OCI-LY1 (cell line): ENCODE measurements around the gene CEP131.
A peak's percentile ranks its signal among the peaks of the same experiment; 100 is the strongest.

Experiments
- H2AFZ ChIP-seq: fragments of 200-600 bp; sonication (generic), shearing (Covaris generic); 2 replicates; pipeline ENCODE4 v1.6.0; 2014; ENCODE audit warnings: antibody characterized with exemption, mild to moderate bottlenecking, low read length
- H3F3A ChIP-seq: fragments of 200-600 bp; sonication (generic), shearing (Covaris generic); 2 replicates; pipeline ENCODE4 v1.6.0; 2014; ENCODE audit warnings: mild to moderate bottlenecking, antibody characterized with exemption, low read length, moderate library complexity; ENCODE audit not compliant: insufficient read depth
- H3K27ac ChIP-seq: fragments of 200-600 bp; sonication (generic); 2 replicates; pipeline ENCODE4 v1.5.1; 2014; ENCODE audit warnings: low read length, mixed run types, mild to moderate bottlenecking, low read depth; ENCODE audit not compliant: poor library complexity, severe bottlenecking
- H3K27me3 ChIP-seq: fragments of 200-600 bp; sonication (generic); 2 replicates; pipeline ENCODE4 v1.6.0; 2014; ENCODE audit warnings: antibody characterized with exemption, mild to moderate bottlenecking, low read length, moderate library complexity; ENCODE audit not compliant: insufficient read depth
- H3K36me3 ChIP-seq: fragments of 200-600 bp; sonication (generic); 2 replicates; pipeline ENCODE4 v1.6.1; 2014; ENCODE audit warnings: mild to moderate bottlenecking, antibody characterized with exemption, low read length, moderate library complexity, mixed read lengths; ENCODE audit not compliant: insufficient read depth
- H3K4me1 ChIP-seq: fragments of 200-600 bp; sonication (generic); 2 replicates; pipeline ENCODE4 v1.5.1; 2014; ENCODE audit warnings: mild to moderate bottlenecking, low read length, moderate library complexity; ENCODE audit not compliant: insufficient read depth, severe bottlenecking
- H3K4me2 ChIP-seq: fragments of 200-600 bp; sonication (generic), shearing (Covaris generic); 2 replicates; pipeline ENCODE4 v1.6.1; 2014; ENCODE audit warnings: low read length
- H3K4me3 ChIP-seq: fragments of 200-600 bp; sonication (generic); 2 replicates; pipeline ENCODE4 v1.5.1; 2014; ENCODE audit warnings: low read length, low read depth, mild to moderate bottlenecking, mixed read lengths; ENCODE audit not compliant: poor library complexity, severe bottlenecking
- H3K79me2 ChIP-seq: fragments of 200-600 bp; shearing (Covaris generic); 2 replicates; pipeline ENCODE4 v1.6.1; 2016; ENCODE audit warnings: mixed run types, low read length, mixed read lengths; ENCODE audit not compliant: insufficient read depth
- H3K9ac ChIP-seq: fragments of 200-600 bp; sonication (generic), shearing (Covaris generic); 2 replicates; pipeline ENCODE4 v1.6.1; 2014; ENCODE audit warnings: mild to moderate bottlenecking, low read length, mixed read lengths
- H3K9me2 ChIP-seq: fragments of 200-600 bp; sonication (generic), shearing (Covaris generic); 2 replicates; pipeline ENCODE4 v1.6.1; 2014; ENCODE audit warnings: low read depth, mild to moderate bottlenecking, low read length, mixed read lengths
- H3K9me3 ChIP-seq: fragments of 200-600 bp; shearing (Covaris generic); 2 replicates; pipeline ENCODE4 v1.6.1; 2014; ENCODE audit warnings: low read length, mixed read lengths
- H4K20me1 ChIP-seq: fragments of 200-600 bp; sonication (generic), shearing (Covaris generic); 2 replicates; pipeline ENCODE4 v1.6.0; 2016; ENCODE audit warnings: mild to moderate bottlenecking, low read length; ENCODE audit not compliant: insufficient read depth
- CTCF ChIP-seq: fragments of 200-600 bp; sonication (generic), shearing (Covaris generic); IDR thresholded peaks from 2 replicates; pipeline ENCODE4 v1.5.1; 2017; ENCODE audit warnings: mild to moderate bottlenecking, antibody characterized with exemption, low read length, moderate library complexity, mixed read lengths
- EZH2 ChIP-seq: fragments of 200-600 bp; sonication (generic), shearing (Covaris generic); IDR thresholded peaks from 2 replicates; pipeline ENCODE4 v1.8.0; 2017; ENCODE audit warnings: borderline replicate concordance, mixed run types, mild to moderate bottlenecking, antibody characterized with exemption, low read length, moderate library complexity, mixed read lengths

The CEP131 gene

GRCh38 chr17:81250286-81251093 is 27.7 kb upstream of the CEP131 start:
- H3K4me1 ChIP-seq, result peaks cover 43% of the 10 kb centered on the region
- peak overlapping the region; percentile 98 for H3K27ac ChIP-seq
- no peaks in the 10 kb centered on the region for H3K27me3 ChIP-seq
- peak overlapping the region; percentile 63 for H3K9ac ChIP-seq
- no peaks in the 10 kb centered on the region for H4K20me1 ChIP-seq
- H3K4me2 ChIP-seq, result peak overlapping the region; percentile 57
- no peak overlapping the region for H2AFZ ChIP-seq
- H3K9me3 ChIP-seq, result no peaks in the 10 kb centered on the region
- no peaks in the 10 kb centered on the region for H3K36me3 ChIP-seq
- no peaks in the 10 kb centered on the region for H3K79me2 ChIP-seq
- H3K9me2 ChIP-seq, result no peaks in the 10 kb centered on the region
- H3F3A ChIP-seq, result peaks cover 9% of the 10 kb centered on the region
- peak overlapping the region; percentile 43 for H3K4me3 ChIP-seq
- TF ChIP-seq CTCF (peak; percentile 36; the same call in 1 of the 2 replicates), EZH2 (no peak)

- no peak overlapping the region for H2AFZ ChIP-seq
- no peaks in the 10 kb centered on the region for H3K36me3 ChIP-seq
- H4K20me1 ChIP-seq, result no peaks in the 10 kb centered on the region
- no peaks in the 10 kb centered on the region for H3K9me3 ChIP-seq
- H3K9ac ChIP-seq, result no peak overlapping the region
- peaks cover 9% of the 10 kb centered on the region for H3F3A ChIP-seq
- H3K79me2 ChIP-seq, result no peaks in the 10 kb centered on the region
- H3K27ac ChIP-seq, result peak overlapping the region; percentile 98
- peak overlapping the region; percentile 57; the same call in 1 of the 2 replicates for H3K4me2 ChIP-seq
- no peaks in the 10 kb centered on the region for H3K27me3 ChIP-seq
- no peak for TF ChIP-seq EZH2
- TF ChIP-seq CTCF, result no peak
- peaks cover 53% of the 10 kb centered on the region for H3K4me1 ChIP-seq
- H3K9me2 ChIP-seq, result no peaks in the 10 kb centered on the region
- H3K4me3 ChIP-seq, result no peak overlapping the region
These were observed 26.7 kb upstream of the CEP131 start for GRCh38 chr17:81249223-81250040.

- no peaks in the 10 kb centered on the region for H3K27me3 ChIP-seq
- H3K9me2 ChIP-seq, result no peaks in the 10 kb centered on the region
- peaks cover 9% of the 10 kb centered on the region for H3F3A ChIP-seq
- H4K20me1 ChIP-seq, result no peaks in the 10 kb centered on the region
- no peak overlapping the region for H3K4me3 ChIP-seq
- no peak overlapping the region for H3K27ac ChIP-seq
- H2AFZ ChIP-seq, result no peak overlapping the region
- no peak overlapping the region for H3K4me2 ChIP-seq
- no peaks in the 10 kb centered on the region for H3K79me2 ChIP-seq
- peaks cover 57% of the 10 kb centered on the region for H3K4me1 ChIP-seq
- H3K9me3 ChIP-seq, result no peaks in the 10 kb centered on the region
- H3K36me3 ChIP-seq, result no peaks in the 10 kb centered on the region
- TF ChIP-seq EZH2, result no peak
- no peak for TF ChIP-seq CTCF
- H3K9ac ChIP-seq, result no peak overlapping the region
These were observed 25.9 kb upstream of the CEP131 start for GRCh38 chr17:81248649-81249048.
